GM19025 (cell line): ENCODE measurements around the gene PUS10.

Source experiments
- ATAC-seq: cut with Tn5 transposase; IDR thresholded peaks from one replicate; pipeline ENCODE4 v1.9.1; 2021; ENCODE audit warnings: mild to moderate bottlenecking, low read depth, moderate library complexity; ENCODE audit not compliant: unreplicated experiment

PUS10 gene

GRCh38 chr2:60976256-60976850, 41.7 kb downstream of the PUS10 start:
- no peak for ATAC-seq

- ATAC-seq, result no peak
These were observed 43.4 kb downstream of the PUS10 start for GRCh38 chr2:60974652-60975051.

GRCh38 chr2:60973705-60974104, 44.4 kb downstream of the PUS10 start:
- no peak for ATAC-seq

- ATAC-seq, result no peak
These were observed 45.0 kb downstream of the PUS10 start for GRCh38 chr2:60972889-60973656.

- no peak for ATAC-seq
These were observed 51.3 kb downstream of the PUS10 start for GRCh38 chr2:60966507-60967405.

- no peak for ATAC-seq
These were observed 52.6 kb downstream of the PUS10 start for GRCh38 chr2:60965499-60965785.

GRCh38 chr2:60964651-60965498, 53.2 kb downstream of the PUS10 start:
- ATAC-seq, result no peak

GRCh38 chr2:60963190-60963589, 54.9 kb downstream of the PUS10 start:
- no peak for ATAC-seq

GRCh38 chr2:60962528-60962927, 55.5 kb downstream of the PUS10 start:
- no peak for ATAC-seq

- no peak for ATAC-seq
These were observed 56.6 kb downstream of the PUS10 start for GRCh38 chr2:60961457-60961856.

- ATAC-seq, result no peak
These were observed 57.3 kb downstream of the PUS10 start for GRCh38 chr2:60960706-60961105.

- ATAC-seq, result no peak
These were observed 58.6 kb downstream of the PUS10 start for GRCh38 chr2:60959501-60959900.

- ATAC-seq, result no peak
These were observed 59.3 kb downstream of the PUS10 start for GRCh38 chr2:60958800-60959199.

- no peak for ATAC-seq
These were observed 59.7 kb downstream of the PUS10 start for GRCh38 chr2:60958361-60958760.

GRCh38 chr2:60957643-60958042, 60.4 kb downstream of the PUS10 start:
- ATAC-seq, result no peak

GRCh38 chr2:60957224-60957623, 60.8 kb downstream of the PUS10 start:
- no peak for ATAC-seq

- ATAC-seq, result peak; percentile 65
These were observed 63.9 kb downstream of the PUS10 start for GRCh38 chr2:60954139-60954538.

GRCh38 chr2:60948926-60949579, 69.0 kb downstream of the PUS10 start:
- ATAC-seq, result no peak

GRCh38 chr2:60948161-60948560, 69.9 kb downstream of the PUS10 start:
- ATAC-seq, result no peak

GRCh38 chr2:60947056-60947455, 71.0 kb downstream of the PUS10 start:
- ATAC-seq, result no peak
